Gastroesophageal sphincter (tissue), 4 donors: ENCODE measurements around the gene C1QTNF9B. TPM values are rescaled to one million over a fixed set of nuclear protein-coding genes. Genes with fewer than 3 reads are reported as not detected.

Experiments used
- ATAC-seq: fragments of 150-250 bp; one replicate; pipeline ENCODE4 v1.9.1; 2016; ENCODE audit warnings: mild to moderate bottlenecking, moderate library complexity
- H3K27ac ChIP-seq, 4 donors: fragments of 200-600 bp; sonication (generic) in 3 of 4; 1 replicate in 3 of 4; 2 replicates in 1 of 4; pipeline ENCODE4 v1.5.1; 2016 to 2019
- H3K27me3 ChIP-seq: fragments of 200-600 bp; sonication (generic); one replicate; pipeline ENCODE4 v1.5.1; 2019
- H3K36me3 ChIP-seq, 2 donors: fragments of 200-600 bp; sonication (generic); one replicate each; pipeline ENCODE4 v1.5.1; 2019; ENCODE audit warnings: control low read depth in 1 of 2
- H3K4me1 ChIP-seq, 3 donors: fragments of 200-600 bp; sonication (generic); 1 replicate in 2 of 3; 2 replicates in 1 of 3; pipeline ENCODE4 v1.5.1; 2016 to 2019; ENCODE audit warnings: control low read depth in 2 of 3
- H3K4me3 ChIP-seq, 2 donors: fragments of 200-600 bp; sonication (generic); one replicate each; pipeline ENCODE4 v1.5.1; 2019; ENCODE audit warnings: mild to moderate bottlenecking in 1 of 2, moderate library complexity in 1 of 2
- H3K9me3 ChIP-seq, 3 donors: fragments of 200-600 bp; sonication (generic); one replicate each; pipeline ENCODE4 v1.5.1; 2017 to 2019; ENCODE audit warnings: control low read depth in 2 of 3
- EP300 ChIP-seq: sonication (generic); formaldehyde crosslinking; IDR thresholded peaks from one replicate; pipeline ENCODE4 v1.6.1; 2017; ENCODE audit warnings: antibody characterized with exemption, mild to moderate bottlenecking
- POLR2A ChIP-seq, 2 donors: fragments of 450-650 bp; IDR thresholded peaks; one replicate each; pipeline ENCODE4 v1.6.1; 2017; ENCODE audit warnings: antibody characterized with exemption in 2 of 2, mild to moderate bottlenecking in 2 of 2, moderate library complexity in 1 of 2
- POLR2AphosphoS5 ChIP-seq: sonication (generic); formaldehyde crosslinking; IDR thresholded peaks from one replicate; pipeline ENCODE4 v1.6.1; 2017; ENCODE audit warnings: antibody characterized with exemption
- WGBS, 2 donors: methylation state at CpG; one replicate each; pipeline ENCODE4 v1.1.5; 2018; ENCODE audit warnings: low coverage in 1 of 2; 5-methylcytosine and 5-hydroxymethylcytosine counted together
- total RNA-seq, 4 donors: library from RNA; depleted of rRNA; stranded (reverse); fragments of >200 nt; gene quantifications; one replicate each; pipeline ENCODE4 v1.1.0, GENCODE V29; 2016
- TF ChIP-seq, protein P1 (sequence below), 4 experiments: fragments of 200-600 bp in 2 of 4; fragments of 450-650 bp in 2 of 4; sonication (generic) in 1 of 4; IDR thresholded peaks; one replicate each; pipeline ENCODE4 v1.5.1; 2017 to 2019; ENCODE audit warnings: antibody characterized with exemption in 4 of 4, mild to moderate bottlenecking in 2 of 4, moderate library complexity in 2 of 4

C1QTNF9B gene
- total RNA-seq, 4 donors from 2014 or later: 0.37 to 2.6 TPM; not detected in 2

DNA sequence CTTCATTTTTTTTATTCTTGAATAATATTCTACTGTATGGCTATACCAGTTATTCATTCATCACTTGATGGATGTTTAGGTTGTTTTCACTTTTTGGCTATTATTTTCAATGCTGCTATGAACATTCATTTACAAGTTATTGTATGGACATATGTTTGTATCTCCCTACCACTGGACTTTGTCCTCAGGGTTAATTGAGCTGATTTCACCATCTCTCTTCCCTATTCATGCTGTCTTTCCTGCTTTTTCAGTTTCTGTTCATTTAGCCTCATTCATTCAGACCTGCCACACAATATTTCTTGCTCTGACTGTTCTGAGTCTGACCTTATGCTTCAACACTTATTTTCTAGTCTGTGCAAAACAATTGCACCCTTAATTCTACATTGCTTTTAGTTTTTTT is 12.3 kb upstream of the C1QTNF9B start:
- no peaks in the 10 kb centered on the region for H3K4me1 ChIP-seq
- no peak for ATAC-seq
- no peaks in the 10 kb centered on the region for H3K36me3 ChIP-seq
- no peak overlapping the region for H3K27ac ChIP-seq
- TF ChIP-seq, protein P1, sequence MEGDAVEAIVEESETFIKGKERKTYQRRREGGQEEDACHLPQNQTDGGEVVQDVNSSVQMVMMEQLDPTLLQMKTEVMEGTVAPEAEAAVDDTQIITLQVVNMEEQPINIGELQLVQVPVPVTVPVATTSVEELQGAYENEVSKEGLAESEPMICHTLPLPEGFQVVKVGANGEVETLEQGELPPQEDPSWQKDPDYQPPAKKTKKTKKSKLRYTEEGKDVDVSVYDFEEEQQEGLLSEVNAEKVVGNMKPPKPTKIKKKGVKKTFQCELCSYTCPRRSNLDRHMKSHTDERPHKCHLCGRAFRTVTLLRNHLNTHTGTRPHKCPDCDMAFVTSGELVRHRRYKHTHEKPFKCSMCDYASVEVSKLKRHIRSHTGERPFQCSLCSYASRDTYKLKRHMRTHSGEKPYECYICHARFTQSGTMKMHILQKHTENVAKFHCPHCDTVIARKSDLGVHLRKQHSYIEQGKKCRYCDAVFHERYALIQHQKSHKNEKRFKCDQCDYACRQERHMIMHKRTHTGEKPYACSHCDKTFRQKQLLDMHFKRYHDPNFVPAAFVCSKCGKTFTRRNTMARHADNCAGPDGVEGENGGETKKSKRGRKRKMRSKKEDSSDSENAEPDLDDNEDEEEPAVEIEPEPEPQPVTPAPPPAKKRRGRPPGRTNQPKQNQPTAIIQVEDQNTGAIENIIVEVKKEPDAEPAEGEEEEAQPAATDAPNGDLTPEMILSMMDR (IDR thresholded peaks at IDR 0.05): no peak
- TF ChIP-seq EP300 (no peak), POLR2A (IDR thresholded peaks at IDR 0.05) (no peak), POLR2AphosphoS5 (no peak)
- H3K27me3 ChIP-seq: no peaks in the 10 kb centered on the region
- no peaks in the 10 kb centered on the region for H3K9me3 ChIP-seq
- no peak overlapping the region for H3K4me3 ChIP-seq

DNA sequence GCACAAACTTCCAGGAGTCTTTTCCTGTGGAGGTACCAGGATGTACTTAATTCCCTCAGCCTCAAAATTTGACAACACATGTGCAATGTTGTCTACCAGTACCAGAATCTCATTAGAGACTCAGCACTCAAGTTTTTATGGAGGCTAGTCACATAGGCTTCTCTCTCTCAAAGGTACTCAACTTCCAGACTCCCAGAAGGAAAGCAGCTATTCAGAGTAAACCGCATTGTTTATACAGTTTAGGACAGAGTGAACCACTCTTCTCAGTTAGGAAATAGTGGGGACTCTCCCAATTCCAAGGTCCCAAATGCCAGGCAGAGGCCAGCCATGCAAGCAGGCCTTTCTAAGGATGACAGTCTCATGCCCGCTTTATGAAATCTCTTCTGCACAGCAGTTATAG is 8.5 kb upstream of the C1QTNF9B start:
- Histone ChIP-seq H3K36me3 (no peaks in the 10 kb centered on the region), H3K4me3 (no peak overlapping the region), H3K27ac (no peak overlapping the region), H3K27me3 (peaks cover 36% of the 10 kb centered on the region), H3K9me3 (no peaks in the 10 kb centered on the region), H3K4me1 (peaks cover 0 to 11% (median 7%) of the 10 kb centered on the region in 3 donors)
- no peak for ATAC-seq
- TF ChIP-seq POLR2AphosphoS5 (no peak), EP300 (no peak)
- 90 to 95% methylated on average over 1 to 2 of the region's 2 CpGs for WGBS, 2 donors

DNA sequence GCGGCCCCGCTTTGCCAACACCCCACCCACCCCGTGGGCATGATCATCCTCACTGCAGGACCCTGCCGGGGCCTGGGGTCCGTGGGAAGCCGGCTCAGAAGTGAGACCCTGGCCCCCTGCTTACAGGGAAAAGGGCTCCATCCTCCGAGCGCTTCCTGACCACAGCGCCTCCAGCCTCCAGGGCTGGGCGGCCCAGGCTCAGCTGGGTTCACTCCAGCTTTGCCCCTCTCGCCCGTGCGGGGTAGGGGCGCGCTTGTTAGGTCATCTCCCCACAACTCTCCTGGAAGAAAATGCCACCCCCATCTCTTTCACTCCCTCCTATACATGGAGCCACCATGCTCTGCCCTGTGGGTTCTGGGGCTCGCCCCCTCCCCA is 6.6 kb upstream of the C1QTNF9B start:
- Histone ChIP-seq H3K36me3 (no peaks in the 10 kb centered on the region), H3K9me3 (no peaks in the 10 kb centered on the region), H3K27me3 (peaks cover 36% of the 10 kb centered on the region), H3K4me3 (no peak overlapping the region), H3K4me1 (peaks cover 0 to 11% (median 7%) of the 10 kb centered on the region in 3 donors), H3K27ac (no peak overlapping the region)
- TF ChIP-seq POLR2AphosphoS5 (no peak), POLR2A (IDR thresholded peaks at IDR 0.05) (no peak)
- TF ChIP-seq, protein P1 (IDR thresholded peaks at IDR 0.05): no peak
- peak; percentile 36 for ATAC-seq
- 35% methylated on average over 2 of the region's 16 CpGs; no CpG with 5 or more reads in 1 of the 2 donors for WGBS, 2 donors

DNA sequence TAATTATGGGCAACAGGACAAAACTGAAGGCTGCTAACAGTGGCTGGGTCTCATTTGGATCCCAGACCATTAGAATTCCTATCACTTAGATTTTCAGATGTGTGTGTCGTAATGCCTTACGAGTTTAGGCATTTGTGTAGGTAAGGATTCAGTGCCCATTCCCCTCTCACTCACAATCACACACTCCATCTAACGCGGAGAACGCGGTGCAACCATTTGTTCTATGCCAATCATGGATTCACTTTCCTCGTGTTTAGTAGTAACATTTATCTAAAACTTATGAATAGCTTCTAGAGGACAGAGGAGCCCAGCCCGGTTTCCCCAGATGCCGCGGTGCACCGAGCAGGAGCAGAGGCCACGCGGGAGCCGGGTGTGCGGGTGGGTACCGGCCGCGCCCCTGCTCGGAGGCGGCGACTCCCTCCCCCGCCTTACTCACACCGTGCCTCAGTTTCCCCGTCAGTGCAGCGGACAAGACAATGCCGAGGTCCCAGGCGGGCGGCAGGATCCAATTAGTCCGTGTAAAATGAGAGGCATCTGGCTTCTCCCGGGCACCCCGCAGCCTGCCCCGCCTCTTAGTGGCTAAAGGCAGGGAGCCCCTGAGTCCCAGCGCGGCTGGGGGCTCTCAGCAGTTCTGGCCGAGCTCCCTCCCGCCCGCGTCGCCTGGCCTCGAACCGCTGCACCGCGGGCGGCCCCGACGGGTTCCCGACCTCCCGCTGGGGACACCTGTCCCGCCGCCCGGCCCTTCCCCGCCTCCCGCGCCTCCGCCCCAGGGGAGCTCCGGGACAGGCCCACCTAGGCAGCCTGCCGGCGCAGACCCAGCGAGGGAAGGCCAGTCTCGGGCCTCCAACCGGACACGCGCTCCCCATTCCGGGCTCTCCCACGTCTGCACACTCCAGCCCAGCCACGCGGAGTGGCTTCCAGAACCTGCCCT is 5.9 kb upstream of the C1QTNF9B start:
- Histone ChIP-seq H3K9me3 (no peaks in the 10 kb centered on the region), H3K27ac (no peak overlapping the region), H3K36me3 (no peaks in the 10 kb centered on the region), H3K4me1 (peaks cover 0 to 11% (median 7%) of the 10 kb centered on the region in 3 donors), H3K4me3 (peak overlapping the region in 1 of 2 donors; percentile 34), H3K27me3 (peaks cover 36% of the 10 kb centered on the region)
- TF ChIP-seq, protein P1 (IDR thresholded peaks at IDR 0.05): no peak
- WGBS, 2 donors: 34 to 77% methylated on average over 7 to 10 of the region's 67 CpGs
- ATAC-seq: no peak

DNA sequence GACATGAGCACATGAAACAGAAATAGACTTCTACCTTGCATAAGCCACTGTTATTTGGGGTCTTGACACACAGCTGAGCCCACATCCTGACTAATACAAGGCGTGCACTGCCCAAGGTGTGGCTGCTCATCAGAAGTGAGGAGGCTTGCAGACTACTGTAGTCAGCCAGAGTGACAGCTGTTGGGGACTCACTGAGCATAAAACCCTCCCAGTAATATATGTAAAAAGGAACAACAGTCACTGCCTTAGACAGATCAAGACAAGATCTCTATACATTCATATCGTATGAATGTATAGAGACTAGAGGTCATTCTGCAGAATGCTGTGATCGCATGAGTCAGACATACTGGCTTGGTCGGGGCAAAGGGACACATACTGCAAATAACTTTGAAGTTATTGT is 4.1 kb upstream of the C1QTNF9B start:
- no peaks in the 10 kb centered on the region for H3K36me3 ChIP-seq
- no peak for ATAC-seq
- peaks cover 36% of the 10 kb centered on the region for H3K27me3 ChIP-seq
- WGBS, 2 donors: 83 to 86% methylated on average over 3 of the region's 4 CpGs
- H3K9me3 ChIP-seq: no peaks in the 10 kb centered on the region
- H3K4me3 ChIP-seq: no peak overlapping the region
- peaks cover 0 to 11% (median 7%) of the 10 kb centered on the region in 3 donors for H3K4me1 ChIP-seq
- no peak overlapping the region for H3K27ac ChIP-seq
- TF ChIP-seq POLR2A (IDR thresholded peaks at IDR 0.05): no peak
- no peak for TF ChIP-seq EP300
- TF ChIP-seq, protein P1 (IDR thresholded peaks at IDR 0.05): no peak
- TF ChIP-seq POLR2AphosphoS5: no peak
